ENCODE measurements around the gene JAZF1. TPM values are rescaled to one million over a fixed set of nuclear protein-coding genes. Genes with fewer than 3 reads are reported as not detected.

The JAZF1 gene
- polyA plus RNA-seq, 1 experiment = 18.0 TPM

GRCh38 chr7:28174901-28175661 lies 5.5 kb downstream of the JAZF1 start:
- ChIA-PET CTCF (interaction anchor here (0.7 kb wide), 1 partner anchor 122 kb away, joined by 3 read pairs; no protein-coding TSS in a partner anchor), POLR2A (no interaction called here)

DNA sequence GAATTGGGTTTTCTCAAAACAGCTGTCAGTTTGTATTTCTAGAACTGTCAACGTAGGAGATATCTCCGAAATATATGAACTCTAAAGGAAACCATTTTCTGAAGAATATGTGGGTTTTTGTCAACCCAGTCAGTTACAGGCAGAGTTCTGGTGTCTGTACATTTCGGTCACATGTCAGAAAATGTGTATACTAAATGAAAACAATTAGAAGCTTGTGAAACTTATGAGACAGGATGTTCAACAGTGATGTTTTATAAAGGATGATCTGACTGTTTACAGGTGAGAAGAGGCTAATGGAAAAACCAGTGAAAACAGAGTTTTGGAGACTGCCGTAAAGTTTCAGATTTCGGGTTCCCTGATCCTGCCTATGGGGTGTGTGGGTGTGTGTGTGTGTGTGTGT lies 6.2 kb downstream of the JAZF1 start:
- ChIA-PET CTCF (no interaction called here), POLR2A (interaction anchor here (0.7 kb wide), 1 partner anchor 60 kb away, joined by 5 read pairs; no protein-coding TSS in a partner anchor)
- Histone ChIP-seq H3K9me3 (ENCODE audit: control insufficient read depth, insufficient read depth, low read length) (no peaks in the 10 kb centered on the region), H3K27ac (ENCODE audit: low read depth, low read length) (no peak overlapping the region), H3K27me3 (ENCODE audit: control insufficient read depth, insufficient read depth, low read length) (no peaks in the 10 kb centered on the region), H3K4me3 (ENCODE audit: low read depth, low read length) (no peak overlapping the region)
- no peak for DNase-seq (ENCODE audit: low read depth, low spot score)
- TF ChIP-seq, protein P1, sequence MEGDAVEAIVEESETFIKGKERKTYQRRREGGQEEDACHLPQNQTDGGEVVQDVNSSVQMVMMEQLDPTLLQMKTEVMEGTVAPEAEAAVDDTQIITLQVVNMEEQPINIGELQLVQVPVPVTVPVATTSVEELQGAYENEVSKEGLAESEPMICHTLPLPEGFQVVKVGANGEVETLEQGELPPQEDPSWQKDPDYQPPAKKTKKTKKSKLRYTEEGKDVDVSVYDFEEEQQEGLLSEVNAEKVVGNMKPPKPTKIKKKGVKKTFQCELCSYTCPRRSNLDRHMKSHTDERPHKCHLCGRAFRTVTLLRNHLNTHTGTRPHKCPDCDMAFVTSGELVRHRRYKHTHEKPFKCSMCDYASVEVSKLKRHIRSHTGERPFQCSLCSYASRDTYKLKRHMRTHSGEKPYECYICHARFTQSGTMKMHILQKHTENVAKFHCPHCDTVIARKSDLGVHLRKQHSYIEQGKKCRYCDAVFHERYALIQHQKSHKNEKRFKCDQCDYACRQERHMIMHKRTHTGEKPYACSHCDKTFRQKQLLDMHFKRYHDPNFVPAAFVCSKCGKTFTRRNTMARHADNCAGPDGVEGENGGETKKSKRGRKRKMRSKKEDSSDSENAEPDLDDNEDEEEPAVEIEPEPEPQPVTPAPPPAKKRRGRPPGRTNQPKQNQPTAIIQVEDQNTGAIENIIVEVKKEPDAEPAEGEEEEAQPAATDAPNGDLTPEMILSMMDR (IDR thresholded peaks at IDR 0.05; ENCODE audit: low read depth, low read length) = no peak

More at GRCh38 chr7:28174901-28175661, 5.5 kb downstream of the JAZF1 start:
- TF ChIP-seq, protein P1 (IDR thresholded peaks at IDR 0.05; ENCODE audit: low read depth, low read length) = no peak
- DNase-seq (ENCODE audit: low read depth, low spot score) = no peak
- H3K27me3 ChIP-seq (ENCODE audit: control insufficient read depth, insufficient read depth, low read length) = no peaks in the 10 kb centered on the region
- no peak overlapping the region for H3K27ac ChIP-seq (ENCODE audit: low read depth, low read length)
- H3K4me3 ChIP-seq (ENCODE audit: low read depth, low read length) = no peak overlapping the region
- no peaks in the 10 kb centered on the region for H3K9me3 ChIP-seq (ENCODE audit: control insufficient read depth, insufficient read depth, low read length)

DNA sequence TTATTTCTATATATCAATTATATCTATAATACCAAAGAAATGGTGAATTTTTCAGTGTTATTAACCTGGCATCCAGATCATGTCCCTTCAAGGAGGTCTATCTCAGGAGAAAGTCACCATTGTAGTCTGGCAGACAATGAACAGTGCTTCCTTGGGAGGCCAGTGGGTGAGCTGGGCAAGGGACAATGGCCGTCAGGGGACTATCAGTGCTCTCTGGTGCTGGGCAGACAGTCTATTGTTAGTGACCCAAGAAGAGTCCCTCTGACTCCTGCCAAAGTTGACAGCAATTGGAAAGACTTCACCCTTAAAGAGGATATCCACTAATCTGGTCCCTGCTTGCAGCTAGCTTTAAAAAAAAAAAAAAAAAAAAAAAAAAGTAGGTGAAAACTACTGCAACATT lies 7.1 kb downstream of the JAZF1 start:
- POLR2A ChIA-PET = no interaction called here
- DNase-seq (ENCODE audit: low read depth, low spot score) = no peak
- CTCF ChIA-PET = interaction anchor here (0.7 kb wide), 1 partner anchor 10 kb away, joined by 3 read pairs; no protein-coding TSS in a partner anchor
- Histone ChIP-seq H3K27ac (ENCODE audit: low read depth, low read length) (no peak overlapping the region), H3K27me3 (ENCODE audit: control insufficient read depth, insufficient read depth, low read length) (no peaks in the 10 kb centered on the region), H3K9me3 (ENCODE audit: control insufficient read depth, insufficient read depth, low read length) (no peaks in the 10 kb centered on the region), H3K4me3 (ENCODE audit: low read depth, low read length) (no peak overlapping the region)
- TF ChIP-seq, protein P1 (IDR thresholded peaks at IDR 0.05; ENCODE audit: low read depth, low read length) = no peak

- no peak for DNase-seq (ENCODE audit: low read depth, low spot score)
- TF ChIP-seq, protein P1 (IDR thresholded peaks at IDR 0.05; ENCODE audit: low read depth, low read length) = no peak
- Histone ChIP-seq H3K27ac (ENCODE audit: low read depth, low read length) (no peak overlapping the region), H3K4me3 (ENCODE audit: low read depth, low read length) (no peak overlapping the region), H3K9me3 (ENCODE audit: control insufficient read depth, insufficient read depth, low read length) (no peaks in the 10 kb centered on the region), H3K27me3 (ENCODE audit: control insufficient read depth, insufficient read depth, low read length) (no peaks in the 10 kb centered on the region)
- ChIA-PET CTCF (interaction anchor here (0.7 kb wide), 1 partner anchor 9 kb away, joined by 3 read pairs; no protein-coding TSS in a partner anchor), POLR2A (no interaction called here)
Measured at GRCh38 chr7:28172958-28173357, 7.6 kb downstream of the JAZF1 start.

GRCh38 chr7:28170701-28171100 lies 9.9 kb downstream of the JAZF1 start:
- TF ChIP-seq, protein P1 (IDR thresholded peaks at IDR 0.05; ENCODE audit: low read depth, low read length) = no peak
- ChIA-PET POLR2A (no interaction called here), CTCF (no interaction called here)

More at GRCh38 chr7:28170701-28171100, 9.9 kb downstream of the JAZF1 start:
- no peaks in the 10 kb centered on the region for H3K9me3 ChIP-seq (ENCODE audit: control insufficient read depth, insufficient read depth, low read length)
- DNase-seq (ENCODE audit: low read depth, low spot score) = no peak
- no peak overlapping the region for H3K27ac ChIP-seq (ENCODE audit: low read depth, low read length)
- H3K4me3 ChIP-seq (ENCODE audit: low read depth, low read length) = no peak overlapping the region
- no peaks in the 10 kb centered on the region for H3K27me3 ChIP-seq (ENCODE audit: control insufficient read depth, insufficient read depth, low read length)

Data from AG04450 (cell line).